ENCODE results near the gene PPARG. TPM values are rescaled to one million over a fixed set of nuclear protein-coding genes. Genes with fewer than 3 reads are reported as not detected.

Gene PPARG
- total RNA-seq (2022; extraction: Qiagen RNA extraction; ENCODE audit: low read depth), result 37.6 to 40.8 TPM (median 38.3 TPM) in 5 replicates

GRCh38 chr3:12288182-12289129, at the start of gene PPARG:
PPARG (plus strand) TSS chr3:12289070; CDS start chr3:12379712, 90,642 bp downstream.

Other genes with a start within 250 kb of the PPARG start
- gene TIMP4, start 130.2 kb upstream of the PPARG start, total RNA-seq (2022; extraction: Qiagen RNA extraction; ENCODE audit: low read depth), result 10.4 to 13.4 TPM (median 11.3 TPM) in 5 replicates
- 15.8 to 18.5 TPM (median 17.3 TPM) in 5 replicates for gene TSEN2, start 195.4 kb downstream of the PPARG start, total RNA-seq (2022; extraction: Qiagen RNA extraction; ENCODE audit: low read depth)